ENCODE results near the gene TTC8. TPM values are rescaled to one million over a fixed set of nuclear protein-coding genes. Genes with fewer than 3 reads are reported as not detected.

The TTC8 gene
- total RNA-seq, 1 experiment from 2014 or later: 14.1 TPM

DNA sequence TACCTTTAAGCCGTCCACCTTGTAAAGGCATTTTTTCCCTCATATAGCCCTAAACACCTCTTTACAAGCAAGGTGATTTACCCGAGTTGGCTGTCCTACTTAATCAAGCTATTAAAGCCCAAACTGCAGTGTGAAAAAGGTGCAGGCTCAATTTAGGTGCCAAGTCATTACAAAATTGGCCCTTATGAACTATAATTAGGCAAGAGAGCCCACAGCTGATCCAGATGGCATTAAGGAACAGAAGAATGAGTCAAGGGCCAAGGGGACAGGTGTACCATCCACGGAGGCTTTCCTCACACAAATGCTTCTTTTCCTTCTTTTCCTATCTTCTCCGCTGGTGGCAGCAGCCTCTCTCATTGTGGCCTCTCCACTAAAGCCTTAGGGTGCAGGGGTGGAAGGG lies 90.5 kb downstream of the TTC8 start:
- Histone ChIP-seq H3K36me3 (replicated peaks; ENCODE audit: control insufficient read depth, insufficient read depth, low read length) (no peaks in the 10 kb centered on the region), H3K27me3 (ENCODE audit: control insufficient read depth, insufficient read depth, low read length) (no peaks in the 10 kb centered on the region; the same call in 1 of the 2 replicates), H3K4me3 (ENCODE audit: insufficient read depth, low read depth, low read length) (no peak overlapping the region)
- no peak for DNase-seq

GRCh38 chr14:88919502-88919901 lies 95.1 kb downstream of the TTC8 start:
- Histone ChIP-seq H3K4me3 (ENCODE audit: insufficient read depth, low read depth, low read length) (no peak overlapping the region), H3K27me3 (ENCODE audit: control insufficient read depth, insufficient read depth, low read length) (no peaks in the 10 kb centered on the region; the same call in 1 of the 2 replicates), H3K36me3 (replicated peaks; ENCODE audit: control insufficient read depth, insufficient read depth, low read length) (no peaks in the 10 kb centered on the region)
- DNase-seq: no peak

Other genes starting within 250 kb of the TTC8 start
- 0.07 and 0.38 TPM in 2 replicates for gene EML5, start 31.7 kb upstream of the TTC8 start, total RNA-seq (2014; rRNA removed; shearing (Covaris generic))

Data from H7 (cell line).